NCI-H2196 treated with DMSO at 0.1 percent for 48 hours (cell line): Measurements from ENCODE around the gene THAP4.
"Not testable (repeated sequence)": the region's sequence is repeated elsewhere in the genome, so short reads cannot be mapped to it uniquely, and the experiment has no call there.

Source experiments
- DNase-seq: peaks from one replicate; lab custom pipeline; 2025; ENCODE audit not compliant: unreplicated experiment; lab: John Stamatoyannopoulos, UW

Gene THAP4

DNA sequence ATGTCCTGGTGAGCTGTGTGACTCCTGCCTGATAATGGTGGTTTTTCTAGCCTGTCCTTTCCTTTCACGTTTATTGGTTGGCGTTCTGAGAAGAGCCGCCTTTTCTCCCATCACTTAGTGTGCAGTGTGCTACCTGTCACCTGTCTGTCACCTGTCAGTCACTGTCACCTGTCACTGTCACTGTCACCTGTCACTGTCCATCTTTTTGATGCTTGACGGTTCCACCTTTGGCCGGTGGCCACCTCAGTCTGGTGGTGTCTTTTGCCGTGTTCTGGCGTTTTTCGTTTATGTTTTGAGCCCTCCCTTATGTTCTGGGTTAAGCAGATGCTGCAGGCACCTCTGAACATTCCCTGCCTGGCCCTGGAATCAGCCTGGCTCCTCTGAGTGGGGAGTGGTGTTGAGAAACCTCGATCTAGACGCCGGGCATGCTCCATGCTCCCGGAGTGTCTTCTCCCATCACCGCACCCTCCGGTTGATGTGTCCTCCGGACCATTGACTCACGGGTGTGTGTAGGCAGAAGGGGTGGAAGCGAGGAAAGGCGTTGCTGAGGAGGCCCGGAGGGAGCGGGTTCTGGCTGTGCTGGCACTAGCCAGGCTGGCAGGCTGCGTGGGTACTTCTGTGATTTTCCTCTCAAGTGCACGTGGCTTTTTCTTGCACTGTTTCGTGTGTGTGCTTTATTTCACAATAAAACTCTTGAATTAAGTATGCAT is 28.9 kb upstream of the THAP4 start:
- DNase-seq, result no peak

DNA sequence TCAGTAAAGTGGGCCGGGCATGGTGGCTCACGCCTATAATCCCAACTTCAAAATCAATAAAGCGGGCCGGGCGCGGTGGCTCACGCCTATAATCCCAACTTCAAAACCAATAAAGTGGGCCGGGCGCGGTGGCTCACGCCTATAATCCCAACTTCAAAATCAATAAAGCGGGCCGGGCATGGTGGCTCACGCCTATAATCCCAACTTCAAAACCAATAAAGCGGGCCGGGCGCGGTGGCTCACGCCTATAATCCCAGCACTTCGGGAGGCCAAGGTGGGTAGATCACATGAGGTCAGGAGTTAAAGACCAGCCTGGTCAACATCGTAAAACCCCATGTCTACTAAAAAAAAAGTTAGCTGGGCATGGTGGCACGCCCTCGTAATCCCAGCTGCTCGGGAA is 25.8 kb upstream of the THAP4 start:
- DNase-seq, result not testable (repeated sequence)

DNA sequence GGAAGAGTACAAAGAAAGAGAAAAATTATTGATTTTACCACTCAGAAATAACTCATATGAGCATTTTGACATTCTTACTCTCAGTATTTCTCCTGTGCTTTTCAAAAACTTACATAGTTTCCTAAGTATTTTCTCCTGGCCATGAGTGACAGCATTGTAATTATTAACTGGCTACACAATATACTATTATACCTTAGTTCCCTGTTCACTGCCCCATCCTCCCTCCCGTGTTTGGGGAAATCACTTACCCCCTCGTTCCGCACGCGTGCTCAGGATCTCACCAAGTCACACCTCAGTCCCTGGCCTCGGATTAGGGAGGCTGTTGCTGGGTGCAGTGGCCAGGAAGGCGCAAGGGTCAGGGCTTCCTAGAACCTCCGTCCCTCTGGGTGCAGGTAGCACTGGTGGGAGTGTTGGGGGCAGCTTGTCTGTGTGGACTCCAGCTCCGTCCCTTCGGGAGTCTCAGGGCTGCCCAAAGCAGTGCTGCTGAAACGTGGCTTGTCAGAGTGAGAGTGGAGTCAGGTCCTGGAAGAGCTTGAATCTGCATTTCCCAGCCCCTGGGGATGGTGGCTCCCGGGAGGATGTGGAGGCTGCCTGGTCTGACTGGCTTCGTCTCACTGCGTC is 23.7 kb upstream of the THAP4 start:
- DNase-seq, result no peak

DNA sequence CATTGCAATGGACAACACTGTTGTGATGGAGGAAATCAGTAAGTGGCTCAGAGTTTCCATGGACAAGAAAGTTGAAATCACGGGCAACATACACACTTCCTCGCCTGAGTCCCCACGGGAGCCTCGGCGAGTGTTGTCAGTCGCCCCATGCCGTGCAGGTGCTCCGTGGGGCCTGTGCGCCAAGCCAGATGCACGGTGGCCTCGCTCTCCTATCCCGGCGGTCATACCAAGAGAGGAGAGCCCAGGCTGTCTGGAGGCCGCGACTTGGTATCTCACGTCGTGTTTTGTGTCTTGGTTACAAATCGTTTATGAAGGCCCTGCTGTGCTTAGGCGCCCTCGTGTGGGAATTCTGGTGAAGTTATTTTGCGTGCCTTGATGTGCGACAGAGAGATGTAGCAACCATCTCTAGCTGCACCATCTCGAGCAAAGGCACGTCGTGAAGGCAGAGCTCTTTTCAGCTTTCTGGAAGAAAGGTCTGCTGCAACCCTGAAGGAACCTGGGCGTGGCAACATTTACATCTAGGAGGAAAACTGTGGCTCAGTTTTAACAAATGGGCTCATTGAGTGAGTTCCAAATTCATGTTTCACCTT is 22.3 kb upstream of the THAP4 start:
- peak; percentile 30 for DNase-seq

DNA sequence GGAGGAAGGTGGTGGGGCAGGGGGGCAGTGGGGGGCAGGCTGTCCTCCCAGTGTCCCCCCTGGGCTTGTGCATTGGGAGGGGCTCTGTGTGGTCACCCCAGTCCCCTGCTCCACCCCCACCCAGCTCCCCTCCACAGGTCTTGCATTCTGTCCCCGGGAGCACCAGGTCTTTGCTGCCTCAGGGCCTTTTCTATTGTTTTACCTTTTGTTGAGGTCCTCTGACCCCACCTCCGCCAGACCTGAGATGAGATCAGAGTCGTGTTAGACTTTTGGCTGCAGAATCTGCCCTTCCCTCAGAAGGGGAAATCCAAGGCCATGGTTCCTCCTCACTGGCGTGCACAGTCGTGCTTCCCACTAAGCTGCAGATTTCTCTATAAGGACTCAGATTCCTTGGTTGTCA is 21.3 kb upstream of the THAP4 start:
- DNase-seq, result no peak

DNA sequence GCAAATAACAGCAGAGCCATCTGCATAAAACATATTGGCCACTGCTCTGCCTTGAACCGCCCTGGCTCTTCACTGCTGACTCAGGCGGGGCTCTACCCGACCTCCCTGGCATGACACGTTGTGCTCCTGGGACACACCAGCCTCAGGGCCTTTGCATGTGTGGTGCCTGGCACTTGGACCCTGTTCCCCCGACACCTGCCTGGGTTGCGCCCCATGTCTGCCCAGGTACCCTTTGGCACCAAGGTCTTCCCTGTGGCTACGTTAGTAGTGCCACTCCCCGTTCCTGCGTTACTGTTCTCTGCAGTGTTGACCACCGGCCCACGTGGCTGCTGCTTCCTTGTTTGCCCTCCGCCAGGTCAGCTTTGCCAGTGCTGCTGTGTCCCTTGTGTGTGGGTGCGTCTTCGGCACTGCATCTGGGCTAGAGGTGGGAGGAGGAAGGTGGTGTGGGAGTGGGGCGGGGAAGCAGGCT is 20.9 kb upstream of the THAP4 start:
- no peak for DNase-seq

DNA sequence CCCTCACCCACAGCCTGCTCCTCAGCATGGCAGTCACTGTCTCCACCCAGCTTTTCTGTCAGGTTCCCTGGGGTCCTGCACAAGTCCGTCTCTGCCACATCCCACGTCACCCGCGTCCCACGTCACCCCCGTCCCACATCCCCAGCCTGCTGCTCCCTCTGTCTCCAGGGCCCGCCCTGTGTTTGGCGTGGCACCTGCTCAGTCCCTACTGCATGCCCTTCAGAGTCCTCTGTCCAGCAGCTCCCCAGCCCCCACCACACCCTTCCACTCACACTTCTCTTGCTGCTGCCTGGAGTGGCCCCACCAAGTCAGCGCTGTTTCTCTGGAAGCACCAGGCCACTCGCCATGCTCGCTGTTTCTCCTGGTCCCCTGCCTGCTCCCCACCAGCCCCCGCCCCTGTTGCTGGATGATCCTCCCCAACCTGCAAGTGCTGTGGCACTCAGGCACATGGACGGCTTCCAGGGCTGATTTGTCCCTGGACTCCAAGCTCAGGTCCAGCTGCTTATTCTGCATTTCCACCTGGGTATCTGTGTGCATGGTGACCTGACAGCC is 19.3 kb upstream of the THAP4 start:
- DNase-seq, result no peak

DNA sequence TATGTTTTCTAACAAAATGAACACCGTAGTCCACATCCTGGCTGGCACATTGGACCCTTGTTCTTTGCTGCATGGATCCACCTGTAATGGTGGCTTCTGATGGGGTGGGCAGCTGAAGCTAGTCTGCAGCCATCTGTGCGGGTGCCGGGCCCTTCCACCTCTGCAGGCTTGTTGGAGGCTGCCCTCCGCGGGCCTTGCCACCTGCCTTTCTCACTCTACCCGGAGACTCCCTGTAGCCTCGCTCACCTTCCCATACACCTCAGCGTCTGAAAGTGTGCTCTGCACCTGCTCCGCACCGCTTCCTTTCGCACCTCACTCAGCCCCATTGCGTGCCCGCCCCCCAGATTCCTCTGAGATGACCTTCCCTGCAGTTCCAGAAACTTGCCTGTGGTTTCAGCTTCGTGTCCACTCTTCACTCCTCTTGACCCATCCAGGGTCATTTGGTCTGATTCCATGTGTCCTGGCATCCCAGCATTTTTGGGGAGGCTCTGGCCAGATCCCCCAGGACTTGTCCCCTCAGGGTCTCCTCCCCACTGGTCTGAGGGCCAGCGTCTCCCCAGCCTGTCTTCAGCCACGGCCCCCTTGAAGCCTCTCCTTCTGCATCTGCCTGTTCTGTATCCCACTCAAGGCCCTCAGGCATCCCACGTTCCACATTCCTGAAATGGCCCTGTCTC is 18.7 kb upstream of the THAP4 start:
- DNase-seq, result no peak

DNA sequence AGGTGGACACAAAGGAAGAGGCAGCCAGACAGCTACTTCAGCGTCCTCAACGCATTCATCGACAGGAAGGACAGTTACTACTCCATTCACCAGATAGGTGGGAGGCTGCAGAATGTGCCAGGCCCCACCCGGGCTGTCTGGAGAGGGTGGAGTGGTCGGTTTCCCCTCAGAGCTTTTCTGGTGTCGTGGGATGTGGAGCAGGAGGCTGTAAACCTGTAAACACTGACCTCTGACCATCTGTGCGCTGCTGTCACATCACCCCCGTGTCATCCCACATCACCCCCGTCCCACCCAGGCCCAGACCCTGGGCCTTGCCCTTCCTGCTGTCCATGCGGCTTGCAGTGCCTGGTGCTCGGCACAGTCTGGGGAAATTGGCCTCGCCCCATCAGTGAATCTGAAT is 17.6 kb upstream of the THAP4 start:
- no peak for DNase-seq

DNA sequence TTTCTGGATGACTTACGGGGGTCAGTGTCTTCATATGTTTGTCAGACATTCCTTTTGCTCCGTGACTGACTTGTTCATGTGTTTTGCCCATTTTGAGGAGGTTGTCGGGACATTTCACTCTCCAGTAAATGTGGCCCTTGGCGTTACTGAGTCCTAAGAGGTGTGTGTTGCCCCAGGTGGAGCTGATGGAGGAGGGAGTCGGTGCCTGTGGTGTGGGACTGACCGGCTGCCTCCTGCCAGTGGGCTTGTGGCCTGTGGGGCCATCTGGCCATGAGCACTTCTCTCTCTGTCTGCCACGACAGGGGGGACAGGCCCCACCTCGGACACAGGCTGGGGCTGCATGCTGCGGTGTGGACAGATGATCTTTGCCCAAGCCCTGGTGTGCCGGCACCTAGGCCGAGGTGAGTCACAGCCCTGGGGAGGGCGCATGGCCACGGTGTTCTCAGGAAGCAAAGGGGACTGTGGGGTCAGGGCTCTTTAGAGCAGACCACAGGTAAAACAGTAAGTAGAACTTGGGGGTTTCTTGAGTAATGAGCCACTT is 16.3 kb upstream of the THAP4 start:
- no peak for DNase-seq

DNA sequence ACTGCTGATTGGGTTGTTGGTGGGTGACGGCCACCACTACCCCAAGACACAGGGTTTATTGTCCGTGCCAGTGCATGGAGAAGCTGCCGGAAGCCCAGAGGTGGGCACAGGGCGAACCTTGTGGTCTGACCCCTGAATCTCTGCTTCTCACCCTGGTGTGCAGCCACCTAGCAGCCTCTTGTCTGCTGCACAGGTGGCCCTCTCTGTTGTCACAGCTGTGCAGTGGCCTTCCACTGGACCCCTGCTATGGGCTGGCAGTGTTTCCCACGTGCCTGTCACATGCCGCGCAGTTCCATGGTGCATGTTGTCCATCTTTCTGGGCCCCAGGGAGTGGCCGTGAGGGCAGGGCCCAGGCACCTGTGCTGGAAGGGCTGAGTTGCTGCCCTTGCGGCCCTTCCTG is 15.8 kb upstream of the THAP4 start:
- no peak for DNase-seq

DNA sequence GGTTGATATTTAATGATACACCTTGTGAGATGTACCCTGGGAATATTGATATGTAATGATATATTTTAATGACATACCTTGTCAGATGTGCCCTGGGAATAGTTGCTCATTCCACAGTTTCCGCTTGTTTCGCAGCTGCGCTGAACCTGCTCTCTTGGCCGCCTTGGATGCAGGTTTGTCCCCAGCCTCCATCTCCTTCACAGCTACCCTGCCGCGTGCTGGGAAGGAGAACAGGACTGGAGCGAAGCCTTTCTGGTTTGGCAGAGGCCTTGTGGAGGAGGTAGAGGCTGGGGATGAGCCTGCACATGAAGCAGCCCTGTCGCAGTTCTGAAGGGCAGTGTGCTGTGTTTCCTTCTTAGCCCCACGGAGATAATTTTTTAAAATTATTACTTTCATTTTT is 15.2 kb upstream of the THAP4 start:
- no peak for DNase-seq

DNA sequence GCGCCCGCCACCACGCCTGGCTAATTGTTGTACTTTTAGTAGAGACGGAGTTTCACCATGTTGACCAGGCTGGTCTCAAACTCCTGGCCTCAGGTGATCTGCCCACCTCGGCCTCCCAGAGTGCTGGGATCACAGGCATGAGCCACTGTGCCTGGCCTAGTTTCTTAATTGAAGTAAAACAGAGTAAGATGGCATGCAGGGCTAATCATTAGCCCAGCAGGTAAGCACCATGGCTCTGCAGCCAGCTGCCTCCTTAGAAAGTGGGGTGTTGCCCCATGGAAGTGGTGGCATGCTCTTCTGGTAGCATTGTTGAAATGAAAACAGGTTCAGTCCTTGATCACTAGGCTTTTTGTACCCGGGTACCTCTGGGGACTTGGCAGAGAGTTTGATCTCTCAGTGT is 13.0 kb upstream of the THAP4 start:
- DNase-seq, result no peak

DNA sequence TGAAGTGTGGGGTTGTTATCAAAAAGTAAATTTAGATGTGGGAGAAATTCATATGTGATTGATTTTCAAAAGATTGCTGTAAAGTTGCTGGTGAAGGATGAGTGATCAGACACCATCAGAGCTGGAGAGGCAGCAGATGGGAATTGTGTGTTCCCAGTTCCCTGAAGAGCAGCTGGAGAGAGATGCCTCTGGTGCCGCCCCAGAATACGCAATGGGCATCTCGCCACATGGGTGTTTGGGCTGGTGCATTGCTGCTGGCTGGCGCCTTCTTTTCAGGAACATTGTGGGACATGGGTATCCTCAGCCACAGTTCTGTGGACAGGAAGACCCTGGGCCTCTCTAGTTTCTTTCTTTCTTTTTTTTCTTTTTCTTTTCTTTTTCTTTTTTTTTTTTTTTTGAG is 12.4 kb upstream of the THAP4 start:
- DNase-seq, result no peak

DNA sequence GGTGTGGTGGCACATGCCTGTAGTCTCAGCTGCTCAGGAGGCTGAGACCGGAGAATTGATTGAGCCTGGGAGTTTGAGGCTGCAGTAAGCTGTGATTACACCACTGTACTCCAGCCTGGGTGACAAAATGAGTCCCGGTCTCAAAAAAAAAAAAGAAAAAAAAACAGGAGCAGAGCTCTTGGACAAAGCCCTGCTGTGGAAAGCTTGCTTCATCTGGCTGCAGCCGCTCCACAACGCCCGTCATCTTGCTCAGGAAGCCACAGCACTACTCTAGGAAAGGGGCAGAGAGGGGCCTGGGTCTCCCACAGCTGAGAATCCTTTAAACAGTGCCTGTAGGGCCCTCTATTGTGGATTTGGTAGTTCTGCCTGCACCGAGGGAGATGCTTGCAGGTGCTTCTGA is 11.5 kb upstream of the THAP4 start:
- no peak for DNase-seq

DNA sequence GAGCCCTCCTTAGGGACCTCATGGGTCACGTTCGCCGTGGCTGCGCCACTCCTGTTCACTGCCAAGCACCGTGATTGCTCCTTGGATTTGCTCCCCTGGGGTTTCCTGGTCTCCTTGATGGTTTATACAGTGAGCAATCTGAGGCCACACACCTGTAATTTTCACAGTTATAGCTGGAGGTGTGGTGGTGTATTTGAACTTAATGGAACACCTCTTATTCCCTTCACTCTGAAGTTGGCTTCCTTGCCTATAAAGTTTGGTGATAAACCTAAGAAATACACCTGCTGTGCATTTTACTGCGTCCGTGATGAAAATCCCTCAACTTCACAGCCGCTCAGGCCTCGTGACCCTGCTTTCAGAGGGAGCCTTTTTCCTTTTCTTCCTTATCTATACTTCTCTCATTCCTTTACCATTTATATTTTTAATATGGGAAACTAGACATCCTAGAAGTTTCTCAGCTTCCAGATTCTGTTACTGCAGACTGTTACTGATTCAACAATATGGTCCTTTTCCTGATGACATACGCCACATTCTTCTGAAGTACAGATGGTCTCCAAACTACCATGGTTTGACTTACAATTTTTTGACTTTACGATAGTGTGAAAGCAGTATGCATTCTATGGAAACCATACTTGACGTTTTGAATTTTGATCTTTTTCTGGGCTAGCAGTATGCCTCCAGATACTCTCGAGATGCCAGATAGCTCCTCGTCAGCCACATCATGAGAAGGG is 9.1 kb upstream of the THAP4 start:
- no peak for DNase-seq

DNA sequence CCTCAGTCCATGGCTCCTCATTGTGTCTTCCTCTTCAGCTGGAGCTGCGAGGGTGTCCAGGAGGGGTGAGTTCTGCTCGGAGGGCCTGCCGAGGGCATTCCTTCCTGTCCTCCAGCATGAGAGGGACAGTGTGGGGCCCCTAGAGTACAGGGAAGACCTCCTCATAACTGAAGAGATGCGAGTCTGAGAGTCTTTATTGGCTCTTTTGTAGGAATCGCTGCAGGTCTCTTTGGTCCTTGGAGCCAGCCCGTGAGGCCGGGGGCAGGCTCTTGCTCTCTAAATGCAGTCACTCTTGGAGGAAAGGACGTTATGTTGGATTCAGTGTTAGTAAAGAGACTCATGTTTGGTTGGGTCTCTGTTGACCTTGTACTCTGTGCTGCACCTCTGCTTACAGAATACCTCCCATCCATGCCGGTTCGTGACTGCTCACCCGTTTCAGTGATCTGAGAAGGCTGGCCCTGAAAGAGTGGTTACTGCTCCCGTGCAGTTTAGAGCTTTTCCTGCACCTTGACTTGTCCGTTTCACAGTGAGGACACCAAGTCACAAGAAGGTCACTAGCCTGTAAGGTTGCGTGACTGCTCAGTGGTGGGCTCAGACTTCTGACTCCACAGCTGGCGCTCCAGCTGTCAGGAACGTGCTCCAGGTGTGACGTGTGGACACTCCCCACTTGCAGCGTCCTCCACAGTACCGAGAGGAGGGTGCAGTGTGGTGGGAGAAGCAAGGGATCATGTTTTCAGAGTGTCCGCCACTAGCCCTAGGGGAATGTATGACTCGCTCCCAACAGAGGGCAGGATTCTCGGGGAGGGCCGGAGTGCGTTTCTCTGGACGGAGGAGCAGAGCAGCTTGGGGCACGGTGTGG is 8.3 kb upstream of the THAP4 start:
- no peak for DNase-seq

DNA sequence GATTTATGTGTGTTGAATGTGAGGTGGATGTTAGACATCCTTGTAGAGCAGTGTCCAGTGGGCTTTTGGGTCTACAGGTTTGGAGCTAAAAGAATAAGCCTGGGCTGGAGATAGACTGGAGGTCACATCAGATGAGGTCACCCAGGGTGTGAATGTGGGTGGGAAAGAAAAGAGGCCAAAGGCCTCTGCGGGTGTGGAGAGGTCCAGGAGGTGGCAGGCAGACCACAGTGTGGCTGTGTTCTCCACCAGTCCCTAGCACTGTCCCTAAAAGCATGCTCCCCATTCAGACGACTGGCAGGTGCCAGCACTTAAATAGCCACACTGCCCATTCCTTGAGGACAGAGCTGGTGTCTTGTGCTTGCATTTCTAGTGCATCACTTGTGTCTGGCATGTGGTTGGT is 4.7 kb upstream of the THAP4 start:
- no peak for DNase-seq

DNA sequence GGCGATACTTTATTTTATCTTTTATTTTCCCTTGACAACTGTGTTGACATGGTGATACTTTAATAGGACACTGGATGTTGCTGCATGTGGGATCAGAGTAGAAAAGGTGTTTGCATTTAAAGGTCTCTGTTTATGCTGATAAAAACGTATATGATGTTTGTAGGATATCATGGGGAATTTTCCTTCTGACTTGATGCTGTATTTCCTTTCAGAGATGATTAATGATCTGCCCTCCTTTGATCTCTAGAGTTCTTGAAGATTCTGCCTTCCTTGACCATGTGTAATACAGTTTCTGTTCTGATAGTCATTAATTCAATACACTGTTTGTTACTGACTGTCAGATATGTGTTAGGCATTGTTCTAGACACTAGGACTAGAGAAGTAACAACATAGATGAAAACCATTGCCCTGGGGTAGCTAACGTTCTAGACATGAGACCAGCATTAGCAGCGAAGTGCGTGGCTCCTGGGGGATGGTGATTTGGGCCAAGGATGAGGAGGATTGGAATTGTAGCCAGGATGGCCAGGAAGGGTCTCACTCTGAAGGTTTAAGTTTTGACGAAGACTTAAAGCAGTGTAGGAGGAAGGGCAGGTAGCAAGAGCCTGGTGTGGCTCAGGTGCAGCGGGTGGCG is 3.3 kb upstream of the THAP4 start:
- no peak for DNase-seq
